H9 (cell line): ENCODE data around the gene CBX1. TPM values are rescaled to one million over a fixed set of nuclear protein-coding genes. Genes with fewer than 3 reads are reported as not detected.

Experiments
- DNase-seq: peaks from one replicate; pipeline ENCODE4 v3.0.0-alpha.2; 2017
- H2AFZ ChIP-seq: one replicate; pipeline ENCODE4 v1.6.1; 2013; ENCODE audit warnings: mild to moderate bottlenecking, low read length, control low read depth, moderate library complexity
- H2AK5ac ChIP-seq: 2 replicates; pipeline ENCODE4 v1.6.1; 2013; ENCODE audit warnings: low read length, control low read depth, mixed read lengths; ENCODE audit not compliant: insufficient read length
- H2BK120ac ChIP-seq: one replicate; pipeline ENCODE4 v1.6.1; 2013; ENCODE audit warnings: low read depth, mild to moderate bottlenecking, low read length, control low read depth, inconsistent platforms; ENCODE audit not compliant: poor library complexity, severe bottlenecking
- H2BK12ac ChIP-seq: 2 replicates; pipeline ENCODE4 v1.6.1; 2013; ENCODE audit warnings: low read length, control low read depth, mixed read lengths, low read depth; ENCODE audit not compliant: insufficient read length
- H2BK15ac ChIP-seq: 2 replicates; pipeline ENCODE4 v1.6.1; 2013; ENCODE audit warnings: low read depth, low read length, control low read depth
- H2BK20ac ChIP-seq: one replicate; pipeline ENCODE4 v1.6.1; 2013; ENCODE audit warnings: low read depth, mild to moderate bottlenecking, low read length, control low read depth, inconsistent platforms; ENCODE audit not compliant: poor library complexity, severe bottlenecking
- H2BK5ac ChIP-seq: 2 replicates; pipeline ENCODE4 v1.6.1; 2013; ENCODE audit warnings: low read length, control low read depth, mixed read lengths; ENCODE audit not compliant: insufficient read length
- H3K14ac ChIP-seq: 2 replicates; pipeline ENCODE4 v1.6.1; 2013; ENCODE audit warnings: low read length, control low read depth; ENCODE audit not compliant: insufficient read depth
- H3K18ac ChIP-seq: 2 replicates; pipeline ENCODE4 v1.6.1; 2013; ENCODE audit warnings: low read depth, mild to moderate bottlenecking, mixed read lengths, low read length, control low read depth; ENCODE audit not compliant: insufficient read length
- H3K23ac ChIP-seq: 2 replicates; pipeline ENCODE4 v1.6.1; 2013; ENCODE audit warnings: low read length, control low read depth, mixed read lengths, low read depth; ENCODE audit not compliant: insufficient read length
- H3K23me2 ChIP-seq: 2 replicates; pipeline ENCODE4 v1.6.1; 2013; ENCODE audit warnings: low read depth, mild to moderate bottlenecking, mixed read lengths, low read length, control low read depth; ENCODE audit not compliant: insufficient read length, poor library complexity, severe bottlenecking
- H3K27ac ChIP-seq: 2 replicates; pipeline ENCODE4 v1.5.1; 2013; ENCODE audit warnings: low read length, control low read depth, mixed read lengths, low read depth; ENCODE audit not compliant: insufficient read length
- H3K27me3 ChIP-seq: 2 replicates; pipeline ENCODE4 v1.6.1; 2013; ENCODE audit warnings: low read length, control low read depth, inconsistent platforms; ENCODE audit not compliant: insufficient read depth
- H3K4ac ChIP-seq: 2 replicates; pipeline ENCODE4 v1.6.1; 2013; ENCODE audit warnings: low read depth, mild to moderate bottlenecking, control low read depth, inconsistent platforms, low read length, moderate library complexity
- H3K4me1 ChIP-seq: 2 replicates; pipeline ENCODE4 v1.6.1; 2013; ENCODE audit warnings: low read length, control low read depth, inconsistent platforms; ENCODE audit not compliant: insufficient read depth
- H3K4me2 ChIP-seq: 2 replicates; pipeline ENCODE4 v1.6.1; 2013; ENCODE audit warnings: low read length, control low read depth, mixed read lengths; ENCODE audit not compliant: insufficient read length, insufficient read depth
- H3K56ac ChIP-seq: 2 replicates; pipeline ENCODE4 v1.6.1; 2013; ENCODE audit warnings: low read depth, mild to moderate bottlenecking, mixed read lengths, low read length, control low read depth; ENCODE audit not compliant: insufficient read length
- H3K79me1 ChIP-seq: 2 replicates; pipeline ENCODE4 v1.6.1; 2013; ENCODE audit warnings: low read depth, mild to moderate bottlenecking, moderate library complexity, low read length, control low read depth, inconsistent platforms; ENCODE audit not compliant: insufficient read depth, poor library complexity, severe bottlenecking
- H3K79me2 ChIP-seq: 2 replicates; pipeline ENCODE4 v1.6.1; 2013; ENCODE audit warnings: low read length, control low read depth, inconsistent platforms; ENCODE audit not compliant: insufficient read depth
- H3K9ac ChIP-seq: 2 replicates; pipeline ENCODE4 v1.6.1; 2013; ENCODE audit warnings: low read length, control low read depth, mixed read lengths; ENCODE audit not compliant: insufficient read length; ENCODE audit errors: extremely low read depth
- H3K9me3 ChIP-seq: one replicate; pipeline ENCODE4 v1.6.1; 2013; ENCODE audit warnings: low read depth, low read length, inconsistent platforms; ENCODE audit not compliant: control insufficient read depth
- H3T11ph ChIP-seq: one replicate; pipeline ENCODE4 v1.6.1; 2013; ENCODE audit warnings: mild to moderate bottlenecking, low read length, control low read depth, inconsistent platforms
- H4K20me1 ChIP-seq: one replicate; pipeline ENCODE4 v1.6.1; 2013; ENCODE audit not compliant: control insufficient read depth, insufficient read length, insufficient read depth
- H4K5ac ChIP-seq: 2 replicates; pipeline ENCODE4 v1.6.1; 2013; ENCODE audit warnings: low read depth, mild to moderate bottlenecking, mixed read lengths, low read length, control low read depth; ENCODE audit not compliant: insufficient read length
- H4K8ac ChIP-seq: replicated peaks from 2 replicates; pipeline ENCODE4 v1.6.1; 2013; ENCODE audit warnings: low read length, control low read depth, mixed read lengths, low read depth; ENCODE audit not compliant: insufficient read length
- H4K91ac ChIP-seq: 2 replicates; pipeline ENCODE4 v1.6.1; 2013; ENCODE audit warnings: low read depth, mild to moderate bottlenecking, moderate library complexity, mixed read lengths, low read length, control low read depth; ENCODE audit not compliant: insufficient read length
- H3K27ac Mint-ChIP-seq, 3 experiments: 2 replicates in 2 of 3; 3 replicates in 1 of 3; pipeline ENCODE4 v1.8.0; 2020 to 2021; ENCODE audit warnings: mixed read lengths in 3 of 3, mild to moderate bottlenecking in 1 of 3, moderate library complexity in 1 of 3
- H3K27me3 Mint-ChIP-seq: 2 replicates; pipeline ENCODE4 v1.8.0; 2021; ENCODE audit warnings: low read depth, mild to moderate bottlenecking, moderate library complexity, mixed read lengths
- H3K36me3 Mint-ChIP-seq, 3 experiments: 2 replicates in 2 of 3; 3 replicates in 1 of 3; pipeline ENCODE4 v1.8.0; 2020 to 2021; ENCODE audit warnings: low read depth in 3 of 3, mixed read lengths in 3 of 3; ENCODE audit not compliant: insufficient read depth in 1 of 3
- H3K4me1 Mint-ChIP-seq, 2 experiments: 2 replicates each; pipeline ENCODE4 v1.8.0; 2020; ENCODE audit warnings: mixed read lengths in 2 of 2
- H3K4me3 Mint-ChIP-seq, 2 experiments: 2 replicates in 1 of 2; 3 replicates in 1 of 2; pipeline ENCODE4 v1.8.0; 2020 to 2021; ENCODE audit warnings: mild to moderate bottlenecking in 2 of 2, mixed read lengths in 2 of 2, moderate library complexity in 1 of 2
- H3K9me3 Mint-ChIP-seq, 2 experiments: 2 replicates in 1 of 2; 3 replicates in 1 of 2; pipeline ENCODE4 v1.8.0; 2020; ENCODE audit warnings: mild to moderate bottlenecking in 2 of 2, mixed read lengths in 2 of 2, moderate library complexity in 1 of 2
- CTCF ChIP-seq: fragments of 200-600 bp; sonication (generic); conservative IDR thresholded peaks from 3 replicates; pipeline ENCODE4 v1.8.0; 2021; ENCODE audit warnings: antibody characterized with exemption, mild to moderate bottlenecking
- WGBS: extraction: QIAGEN DNeasy Blood & Tissue Kit; methylation state at CpG from one replicate; pipeline ENCODE4 v1.1.7; 2013; ENCODE audit warnings: missing lambda C conversion rate, low lambda C conversion rate, mixed read lengths; ENCODE audit not compliant: insufficient read length; ENCODE audit errors: extremely low coverage; 5-methylcytosine and 5-hydroxymethylcytosine counted together
- total RNA-seq: library from RNA; stranded (reverse); gene quantifications from 2 replicates; pipeline ENCODE4 v1.2.1, GENCODE V29; 2021

CBX1 gene
- total RNA-seq, 1 experiment from 2014 or later = 155 TPM

- no peaks in the 10 kb centered on the region for H4K20me1 ChIP-seq
- no peaks in the 10 kb centered on the region for H3K27me3 ChIP-seq
- H3K79me1 ChIP-seq = peaks cover 4% of the 10 kb centered on the region
- H3K27ac ChIP-seq = no peak overlapping the region
- H3K4me2 ChIP-seq = no peak overlapping the region
- no peaks in the 10 kb centered on the region for H3K9me3 ChIP-seq
- H3K9me3 Mint-ChIP-seq = no peaks in the 10 kb centered on the region; a peak in 1 of 5 replicates
- H3K9ac ChIP-seq = no peak overlapping the region
- H3K23ac ChIP-seq = no peak overlapping the region
- no peak overlapping the region for H3K14ac ChIP-seq
- peaks cover 8% of the 10 kb centered on the region; the same call in 1 of the 2 replicates for H3K79me2 ChIP-seq
- no peak for TF ChIP-seq CTCF
- H3K27ac Mint-ChIP-seq = peak overlapping the region in 2 of 3 experiments; percentile 92 to 94; a peak in 6 of 7 replicates
- H3K4me1 Mint-ChIP-seq = peaks cover 27 to 41% of the 10 kb centered on the region in 2 experiments
- H4K5ac ChIP-seq = no peak overlapping the region
- H2BK120ac ChIP-seq = no peak overlapping the region
- H3K18ac ChIP-seq = no peak overlapping the region
- no peak for DNase-seq
- no peak overlapping the region for H2AFZ ChIP-seq
- no peak overlapping the region for H2AK5ac ChIP-seq
- H2BK5ac ChIP-seq = no peak overlapping the region
- H3T11ph ChIP-seq = no peak overlapping the region
- no peak overlapping the region; a peak in 1 of 5 replicates for H3K4me3 Mint-ChIP-seq
- H4K8ac ChIP-seq = no peak overlapping the region
- H2BK12ac ChIP-seq = no peak overlapping the region
- H3K36me3 Mint-ChIP-seq = peaks cover 64 to 91% (median 74%) of the 10 kb centered on the region in 3 experiments
- no peaks in the 10 kb centered on the region; the same call in 1 of the 2 replicates for H3K27me3 Mint-ChIP-seq
- H4K91ac ChIP-seq = no peak overlapping the region
- H3K56ac ChIP-seq = no peak overlapping the region
- WGBS = no CpG with 5 or more reads among the region's 7 CpGs
- no peaks in the 10 kb centered on the region; the same call in 1 of the 2 replicates for H3K4me1 ChIP-seq
- no peak overlapping the region for H2BK20ac ChIP-seq
- no peak overlapping the region for H3K4ac ChIP-seq
- H2BK15ac ChIP-seq = no peak overlapping the region
- H3K23me2 ChIP-seq = peaks cover 4% of the 10 kb centered on the region
Observed at GRCh38 chr17:48060249-48060648, 41.0 kb downstream of the CBX1 start.
